Mucosa of gallbladder (tissue), 1 donor: Measurements from ENCODE around the gene TMED7. TPM values are rescaled to one million over a fixed set of nuclear protein-coding genes. Genes with fewer than 3 reads are reported as not detected.
A peak's percentile ranks its signal among the peaks of the same experiment; 100 is the strongest.

Experiments
- DNase-seq: peaks from one replicate; pipeline ENCODE4 v3.0.0-alpha.2; 2020; ENCODE audit warnings: low spot score
- total RNA-seq: library from RNA; stranded (reverse); gene quantifications from one replicate; pipeline ENCODE4 v1.2.1, GENCODE V29; 2021
- donor health status: DM: no; HTN: no; CAD: no.

TMED7 gene
- total RNA-seq, 1 donor from 2014 or later: 140 TPM

GRCh38 chr5:115583474-115583873 lies 42.4 kb downstream of the TMED7 start:
- no peak for DNase-seq

- no peak for DNase-seq
Observed at GRCh38 chr5:115580941-115581340, 44.9 kb downstream of the TMED7 start.

GRCh38 chr5:115579747-115580173 lies 46.1 kb downstream of the TMED7 start:
- no peak for DNase-seq

GRCh38 chr5:115579216-115579615 lies 46.6 kb downstream of the TMED7 start:
- no peak for DNase-seq

GRCh38 chr5:115578657-115579056 lies 47.2 kb downstream of the TMED7 start:
- DNase-seq: no peak

- no peak for DNase-seq
Observed at GRCh38 chr5:115577741-115578140, 48.1 kb downstream of the TMED7 start.

- no peak for DNase-seq
Observed at GRCh38 chr5:115577329-115577728, 48.5 kb downstream of the TMED7 start.

- DNase-seq: no peak
Observed at GRCh38 chr5:115575167-115576070, 50.4 kb downstream of the TMED7 start.

GRCh38 chr5:115573133-115573532 lies 52.7 kb downstream of the TMED7 start:
- no peak for DNase-seq

- peak; percentile 19 for DNase-seq
Observed at GRCh38 chr5:115571441-115571878, 54.4 kb downstream of the TMED7 start.

- no peak for DNase-seq
Observed at GRCh38 chr5:115568668-115569067, 57.2 kb downstream of the TMED7 start.

GRCh38 chr5:115565233-115565632 lies 60.6 kb downstream of the TMED7 start:
- DNase-seq: no peak

Other genes with a start within 250 kb of the TMED7 start
- 24.6 TPM for gene FEM1C, start 81.3 kb downstream of the TMED7 start, total RNA-seq
- gene TICAM2, start 23.6 kb downstream of the TMED7 start, total RNA-seq: 3.3 TPM
- 10.8 TPM for gene CDO1, start 190.6 kb upstream of the TMED7 start, total RNA-seq
- gene ATG12, start 215.5 kb upstream of the TMED7 start, total RNA-seq: 36.5 TPM
- gene AP3S1, start 215.9 kb upstream of the TMED7 start, total RNA-seq: 72.0 TPM